IPS-15b (cell line): ENCODE results near the gene LORICRIN.

ENCODE experiments used
- H3K27me3 ChIP-seq: one replicate; pipeline ENCODE4 v1.6.1; 2013; ENCODE audit warnings: low read length; ENCODE audit not compliant: control insufficient read depth, insufficient read depth
- H3K36me3 ChIP-seq: one replicate; pipeline ENCODE4 v1.6.1; 2013; ENCODE audit warnings: low read length; ENCODE audit not compliant: control insufficient read depth, insufficient read depth
- H3K4me1 ChIP-seq: one replicate; pipeline ENCODE4 v1.6.1; 2013; ENCODE audit warnings: mild to moderate bottlenecking, low read length; ENCODE audit not compliant: control insufficient read depth, insufficient read depth
- H3K4me3 ChIP-seq: one replicate; pipeline ENCODE4 v1.5.1; 2013; ENCODE audit warnings: low read depth, low read length
- H3K9ac ChIP-seq: one replicate; pipeline ENCODE4 v1.6.1; 2013; ENCODE audit warnings: low read depth, mild to moderate bottlenecking, low read length
- H3K9me3 ChIP-seq: one replicate; pipeline ENCODE4 v1.6.1; 2013; ENCODE audit warnings: mild to moderate bottlenecking, low read length; ENCODE audit not compliant: control insufficient read depth, insufficient read depth

The LORICRIN gene

DNA sequence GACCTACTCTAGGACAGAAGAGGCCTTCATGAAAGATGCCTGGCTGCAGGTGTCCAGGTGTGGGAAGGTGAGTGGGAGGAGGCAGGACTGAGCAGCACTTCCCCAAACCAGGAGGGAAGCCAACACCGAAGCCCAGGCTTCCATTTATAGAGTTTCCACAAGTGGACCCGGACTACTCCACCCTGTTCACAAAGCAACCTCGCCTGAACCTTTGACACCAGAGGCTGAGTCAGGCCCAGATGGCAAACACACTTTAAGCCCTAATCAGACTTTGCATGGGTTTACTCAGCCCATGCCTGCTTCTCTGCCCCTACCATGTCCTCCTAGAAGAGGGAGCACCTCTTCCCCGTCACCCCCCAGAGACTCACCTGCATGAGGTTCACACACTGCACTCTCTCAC is 28.1 kb upstream of the LORICRIN start:
- no peaks in the 10 kb centered on the region for H3K9me3 ChIP-seq
- no peak overlapping the region for H3K9ac ChIP-seq
- H3K27me3 ChIP-seq, result no peaks in the 10 kb centered on the region
- H3K4me3 ChIP-seq, result no peak overlapping the region
- no peaks in the 10 kb centered on the region for H3K36me3 ChIP-seq
- H3K4me1 ChIP-seq, result no peaks in the 10 kb centered on the region

DNA sequence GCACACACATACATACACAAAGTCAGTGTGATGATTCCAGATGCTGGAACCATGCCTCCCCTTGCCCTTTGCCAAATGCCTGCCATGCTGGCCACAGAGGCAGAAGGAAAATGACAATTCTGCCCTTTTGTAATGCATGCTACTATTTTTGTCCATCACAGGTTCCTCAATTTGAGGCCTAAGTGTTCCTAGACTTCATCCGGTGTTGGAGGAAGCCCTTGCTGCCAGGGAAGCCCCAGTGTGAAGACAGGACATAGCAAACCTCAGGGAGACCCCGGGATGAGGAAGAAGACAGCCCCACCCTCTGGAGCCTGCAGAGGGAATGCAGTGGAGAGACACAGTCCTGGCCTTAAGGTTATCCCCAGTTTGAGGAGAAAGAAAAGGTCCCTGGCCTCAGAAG is 27.7 kb upstream of the LORICRIN start:
- Histone ChIP-seq H3K9ac (no peak overlapping the region), H3K4me1 (no peaks in the 10 kb centered on the region), H3K36me3 (no peaks in the 10 kb centered on the region), H3K4me3 (no peak overlapping the region), H3K9me3 (no peaks in the 10 kb centered on the region), H3K27me3 (no peaks in the 10 kb centered on the region)

DNA sequence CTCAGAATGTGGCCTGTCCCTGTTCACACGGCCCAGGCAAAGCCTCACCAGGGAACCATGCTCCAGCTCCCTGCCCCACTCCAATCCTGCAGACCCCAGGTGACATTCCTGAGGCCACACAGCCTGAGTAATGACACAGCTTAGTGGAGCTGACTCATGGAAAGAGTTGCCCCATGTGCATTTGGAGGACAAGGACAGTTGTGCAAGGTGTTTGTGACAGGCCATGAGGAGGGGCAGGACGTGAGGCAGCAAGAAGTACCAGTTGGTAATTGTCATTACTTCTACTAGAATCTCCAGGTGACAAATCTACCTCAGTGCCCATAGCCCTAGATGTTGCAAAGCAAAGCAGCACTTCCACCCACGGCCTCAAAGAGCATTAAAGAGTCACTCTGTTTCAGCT is 26.9 kb upstream of the LORICRIN start:
- Histone ChIP-seq H3K9ac (no peak overlapping the region), H3K4me3 (no peak overlapping the region), H3K4me1 (no peaks in the 10 kb centered on the region), H3K9me3 (no peaks in the 10 kb centered on the region), H3K36me3 (no peaks in the 10 kb centered on the region), H3K27me3 (no peaks in the 10 kb centered on the region)

DNA sequence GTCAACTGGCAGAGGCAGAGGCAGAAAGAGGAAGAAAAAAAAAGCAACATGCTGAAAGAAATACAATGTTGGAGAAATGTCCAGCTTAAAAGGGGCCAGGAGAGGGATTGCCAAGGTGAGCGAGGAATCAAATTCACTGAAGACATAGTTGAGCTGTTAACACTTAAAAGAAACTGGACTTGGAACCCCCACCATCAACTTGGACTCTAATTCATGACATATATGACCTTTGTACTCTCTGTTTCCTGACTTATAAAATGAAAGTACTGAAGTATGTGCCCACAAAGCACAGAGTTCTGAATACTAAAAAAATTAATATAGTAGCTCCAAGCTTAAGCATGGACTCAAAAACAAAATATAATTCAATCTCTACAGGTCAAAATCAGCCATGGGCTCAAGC is 26.0 kb upstream of the LORICRIN start:
- no peak overlapping the region for H3K9ac ChIP-seq
- no peaks in the 10 kb centered on the region for H3K9me3 ChIP-seq
- no peaks in the 10 kb centered on the region for H3K36me3 ChIP-seq
- no peaks in the 10 kb centered on the region for H3K27me3 ChIP-seq
- H3K4me3 ChIP-seq, result no peak overlapping the region
- no peaks in the 10 kb centered on the region for H3K4me1 ChIP-seq

DNA sequence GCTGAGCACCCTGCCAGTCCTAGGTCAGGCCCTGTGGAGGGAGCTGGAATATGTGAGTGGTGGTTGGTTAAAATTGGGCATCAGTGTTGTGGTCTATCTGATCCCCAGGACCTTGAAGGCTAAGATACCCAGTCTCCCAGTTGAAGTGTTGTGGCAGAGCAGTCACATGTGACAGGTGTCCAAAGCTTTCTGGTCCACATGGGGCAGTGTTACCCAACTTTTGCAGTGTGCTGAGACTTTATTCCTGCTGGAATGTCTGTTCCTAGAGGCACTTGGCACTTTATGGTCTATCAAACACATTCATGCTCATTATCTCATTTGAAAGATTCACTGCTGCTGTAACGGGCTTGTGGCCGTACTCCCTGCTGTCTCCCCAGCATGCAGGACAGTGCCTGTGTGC is 21.0 kb upstream of the LORICRIN start:
- Histone ChIP-seq H3K9me3 (no peaks in the 10 kb centered on the region), H3K36me3 (no peaks in the 10 kb centered on the region), H3K9ac (no peak overlapping the region)

DNA sequence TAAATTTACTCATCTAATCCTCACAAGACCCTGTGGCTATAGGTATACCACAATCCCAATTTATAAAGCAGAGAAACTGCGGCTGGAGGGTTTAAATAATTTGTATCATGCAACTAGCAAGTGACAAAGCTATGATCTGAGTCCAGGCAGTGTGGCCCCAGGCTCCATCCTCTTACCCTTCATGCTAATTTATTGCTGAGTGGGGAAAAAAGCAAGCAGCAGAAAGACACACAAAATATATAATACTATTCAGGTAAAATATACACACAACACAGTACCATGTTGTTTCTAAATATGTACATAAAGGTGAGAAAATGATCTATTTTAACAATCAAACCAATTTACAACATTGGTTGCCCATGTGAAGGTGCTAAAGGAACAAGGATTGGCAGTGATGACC is 17.3 kb upstream of the LORICRIN start:
- H3K27me3 ChIP-seq, result no peaks in the 10 kb centered on the region
- no peaks in the 10 kb centered on the region for H3K36me3 ChIP-seq
- no peaks in the 10 kb centered on the region for H3K9me3 ChIP-seq
- no peaks in the 10 kb centered on the region for H3K4me1 ChIP-seq
- H3K4me3 ChIP-seq, result no peak overlapping the region
- no peak overlapping the region for H3K9ac ChIP-seq

More for the DNA sequence above, 21.0 kb upstream of the LORICRIN start:
- no peaks in the 10 kb centered on the region for H3K4me1 ChIP-seq
- H3K27me3 ChIP-seq, result no peaks in the 10 kb centered on the region
- H3K4me3 ChIP-seq, result no peak overlapping the region

DNA sequence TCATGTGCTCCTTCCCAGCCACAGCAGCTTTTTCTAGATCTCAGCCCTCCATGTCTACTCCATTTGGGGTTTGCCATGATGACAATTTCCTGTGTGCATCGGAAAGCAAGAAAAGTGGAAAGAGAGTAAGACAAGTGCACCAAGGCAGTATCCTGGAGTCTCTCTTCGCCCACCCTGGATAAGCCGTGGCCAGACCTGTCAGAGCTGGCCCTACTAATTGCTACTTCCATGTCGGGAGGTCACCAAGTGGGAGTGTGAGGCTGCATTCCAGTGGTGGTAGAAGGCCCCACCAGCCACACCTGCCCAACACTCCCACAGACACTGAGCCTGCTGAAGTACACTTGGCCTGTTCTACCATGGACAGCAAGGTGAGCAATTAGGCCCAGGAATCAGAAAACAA is 14.0 kb upstream of the LORICRIN start:
- no peaks in the 10 kb centered on the region for H3K9me3 ChIP-seq
- H3K36me3 ChIP-seq, result no peaks in the 10 kb centered on the region
- no peaks in the 10 kb centered on the region for H3K27me3 ChIP-seq
- H3K4me3 ChIP-seq, result no peak overlapping the region
- H3K9ac ChIP-seq, result no peak overlapping the region
- no peaks in the 10 kb centered on the region for H3K4me1 ChIP-seq

DNA sequence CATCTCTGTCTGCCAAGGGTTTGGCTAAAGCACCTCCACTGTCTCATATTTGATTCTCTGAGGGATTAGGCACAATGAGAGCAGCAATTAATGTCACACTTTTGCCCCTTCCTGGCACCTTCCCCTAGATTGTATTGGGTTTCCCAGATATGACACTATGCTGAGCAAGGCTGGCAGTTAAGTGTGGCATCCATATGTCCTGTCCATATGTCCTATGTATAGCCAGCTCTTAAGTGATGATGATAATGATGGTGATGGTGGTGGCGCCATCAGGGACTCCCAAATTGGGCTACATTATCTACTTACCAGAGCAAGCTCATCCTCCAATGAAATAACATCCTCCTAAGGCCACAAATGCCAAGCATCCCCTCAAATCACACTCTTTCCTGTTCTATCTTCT is 13.5 kb upstream of the LORICRIN start:
- Histone ChIP-seq H3K9me3 (no peaks in the 10 kb centered on the region), H3K9ac (no peak overlapping the region), H3K36me3 (no peaks in the 10 kb centered on the region), H3K27me3 (no peaks in the 10 kb centered on the region), H3K4me3 (no peak overlapping the region), H3K4me1 (no peaks in the 10 kb centered on the region)

DNA sequence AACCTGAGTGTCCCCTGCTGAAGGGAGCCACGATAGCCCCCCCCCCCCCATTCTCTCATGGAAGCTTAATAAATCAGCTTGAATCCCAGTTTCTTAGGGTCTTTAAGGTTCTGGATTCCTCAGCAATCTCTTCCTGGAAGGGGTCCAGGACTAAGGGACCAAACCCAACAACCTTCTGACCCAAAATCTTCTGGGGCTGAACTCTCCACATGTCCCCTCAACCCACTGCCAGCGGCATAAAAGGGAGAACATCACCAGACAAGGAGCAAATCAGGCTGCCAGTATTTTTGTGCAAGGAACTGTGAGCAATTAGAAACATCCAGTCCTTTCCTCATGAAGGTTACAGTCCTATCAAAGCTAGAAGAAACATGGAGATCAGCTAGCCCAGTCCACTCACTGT is 12.7 kb upstream of the LORICRIN start:
- Histone ChIP-seq H3K4me1 (no peaks in the 10 kb centered on the region), H3K9ac (no peak overlapping the region), H3K36me3 (no peaks in the 10 kb centered on the region), H3K9me3 (no peaks in the 10 kb centered on the region), H3K4me3 (no peak overlapping the region), H3K27me3 (no peaks in the 10 kb centered on the region)

DNA sequence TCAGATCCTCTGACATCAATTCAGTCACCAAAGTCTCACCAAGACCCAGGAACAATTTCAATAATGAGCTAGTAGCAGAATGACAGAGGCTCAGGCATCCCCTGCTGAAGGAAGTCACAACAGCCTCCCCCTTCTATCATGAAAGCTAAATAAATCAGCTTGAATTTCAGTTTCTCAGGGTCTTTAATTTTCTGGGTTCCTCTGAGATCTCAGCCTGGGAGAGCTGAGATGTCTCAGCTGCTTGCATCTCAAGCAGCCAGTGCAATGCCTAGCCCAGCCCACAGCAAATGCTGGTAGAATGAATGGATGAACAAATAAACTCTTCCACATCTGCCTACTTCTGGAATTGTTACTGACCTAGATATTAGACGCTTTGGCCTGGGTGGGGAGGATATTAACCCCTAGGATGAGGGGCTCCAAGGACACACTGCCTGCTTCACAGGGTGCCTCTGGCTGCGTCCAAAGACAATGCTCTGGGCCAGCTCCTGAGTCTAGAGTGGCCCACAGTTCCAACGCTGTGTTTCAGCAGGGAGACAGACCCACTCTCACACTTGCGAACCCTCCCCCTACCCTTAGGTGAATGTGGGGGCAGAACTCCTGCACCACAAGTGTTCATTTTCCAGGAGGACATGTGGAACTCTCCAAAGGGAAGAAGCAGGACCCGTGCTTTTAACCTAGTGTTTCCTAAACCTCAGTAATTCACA is 11.2 kb upstream of the LORICRIN start:
- Histone ChIP-seq H3K27me3 (no peaks in the 10 kb centered on the region), H3K9me3 (no peaks in the 10 kb centered on the region), H3K4me3 (no peak overlapping the region), H3K9ac (no peak overlapping the region), H3K4me1 (no peaks in the 10 kb centered on the region), H3K36me3 (no peaks in the 10 kb centered on the region)

DNA sequence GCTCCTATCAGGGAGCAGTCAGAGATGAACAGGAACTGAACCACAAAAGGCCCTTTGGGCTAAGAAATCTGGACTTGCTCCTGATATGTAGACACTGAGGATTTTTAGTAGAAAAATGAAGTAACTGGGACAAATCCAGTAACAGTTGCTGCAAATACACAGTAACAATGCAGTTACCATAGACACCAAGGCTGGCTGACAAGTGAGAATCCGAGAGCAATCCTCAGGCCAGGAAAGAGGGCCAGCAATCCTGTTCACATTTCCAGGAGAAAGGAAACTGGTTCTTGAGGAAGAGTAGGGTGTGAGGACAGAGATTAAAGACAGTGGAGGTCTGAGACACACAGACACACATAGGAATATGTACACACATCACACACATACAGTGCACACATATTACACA is 9.3 kb upstream of the LORICRIN start:
- H3K4me3 ChIP-seq, result no peak overlapping the region
- no peaks in the 10 kb centered on the region for H3K27me3 ChIP-seq
- no peak overlapping the region for H3K9ac ChIP-seq
- H3K9me3 ChIP-seq, result no peaks in the 10 kb centered on the region
- H3K36me3 ChIP-seq, result no peaks in the 10 kb centered on the region
- H3K4me1 ChIP-seq, result no peaks in the 10 kb centered on the region

DNA sequence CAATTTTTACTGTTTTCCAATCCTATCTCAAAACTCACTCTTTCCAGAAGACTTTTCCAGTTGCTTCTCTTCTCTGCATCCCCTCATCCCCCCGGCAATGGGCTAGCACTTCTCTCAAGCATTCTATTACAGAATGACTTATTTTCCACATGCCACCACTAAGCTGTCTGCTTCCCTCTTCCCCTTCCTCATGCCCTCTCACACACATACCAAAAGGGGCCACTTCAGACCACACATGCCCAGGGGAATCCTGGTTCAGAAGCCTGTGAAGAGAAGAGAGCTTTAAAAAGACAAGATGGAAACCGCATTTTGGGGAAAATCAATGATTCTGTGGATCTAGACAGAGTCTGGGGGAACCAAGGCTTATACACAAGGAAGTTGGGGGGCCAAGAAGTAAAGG is 8.4 kb upstream of the LORICRIN start:
- no peak overlapping the region for H3K9ac ChIP-seq
- no peaks in the 10 kb centered on the region for H3K36me3 ChIP-seq
- H3K4me1 ChIP-seq, result no peaks in the 10 kb centered on the region
- peaks cover 3% of the 10 kb centered on the region for H3K27me3 ChIP-seq
- no peak overlapping the region for H3K4me3 ChIP-seq
- H3K9me3 ChIP-seq, result no peaks in the 10 kb centered on the region
